Activated CD8-positive, alpha-beta T cell treated with anti-CD3 and anti-CD28 coated beads for 36 hours (primary cell): ENCODE results near the gene TRAM2. TPM values are rescaled to one million over a fixed set of nuclear protein-coding genes. Genes with fewer than 3 reads are reported as not detected.

Source experiments
- ATAC-seq: fragments of 200-7000 bp; cut with Tn5 transposase; one replicate; pipeline ENCODE4 v1.10.0; 2021; ENCODE audit warnings: mild to moderate bottlenecking, moderate library complexity
- CTCF ChIA-PET: fragments of 350-600 bp; sonication (Branson Sonifier 250); formaldehyde crosslinking; loops from one replicate; lab custom pipeline; 2021; ENCODE audit warnings: antibody characterized with exemption; lab: Charles Lee
- POLR2A ChIA-PET: fragments of 350-600 bp; sonication (Branson Sonifier 250); formaldehyde crosslinking; loops from one replicate; lab custom pipeline; 2021; ENCODE audit warnings: antibody characterized with exemption; lab: Charles Lee
- DNase-seq: peaks from one replicate; pipeline ENCODE4 v3.0.0-alpha.2; 2020
- H3K27ac Mint-ChIP-seq: one replicate; pipeline ENCODE4 v1.8.0; 2021; ENCODE audit warnings: mild to moderate bottlenecking, mixed read lengths
- H3K27me3 Mint-ChIP-seq: one replicate; pipeline ENCODE4 v1.8.0; 2021; ENCODE audit warnings: mixed read lengths
- H3K36me3 Mint-ChIP-seq: one replicate; pipeline ENCODE4 v1.8.0; 2021; ENCODE audit warnings: low read depth, mixed read lengths
- H3K4me1 Mint-ChIP-seq: one replicate; pipeline ENCODE4 v1.8.0; 2021; ENCODE audit warnings: low read depth, mixed read lengths
- H3K4me3 Mint-ChIP-seq: one replicate; pipeline ENCODE4 v1.8.0; 2021; ENCODE audit warnings: mild to moderate bottlenecking, moderate library complexity, mixed read lengths
- H3K9me3 Mint-ChIP-seq: one replicate; pipeline ENCODE4 v1.8.0; 2021; ENCODE audit warnings: mixed read lengths
- intact Hi-C: fragments of 100-400 bp; cut with micrococcal nuclease; formaldehyde crosslinking; loops from one replicate; pipeline ENCODE4 v1.10.0; 2022
- total RNA-seq, 2 experiments: library from RNA; stranded (reverse); gene quantifications; one replicate each; pipeline ENCODE4 v1.2.3, GENCODE V29; 2021
- TF ChIP-seq, protein P1 (sequence below): fragments of 200-600 bp; IDR thresholded peaks from one replicate; pipeline ENCODE4 v1.8.0; 2022; ENCODE audit warnings: antibody characterized with exemption, mild to moderate bottlenecking

Gene TRAM2
- total RNA-seq, 2 experiments from 2014 or later = 0.94 to 1.0 TPM

DNA sequence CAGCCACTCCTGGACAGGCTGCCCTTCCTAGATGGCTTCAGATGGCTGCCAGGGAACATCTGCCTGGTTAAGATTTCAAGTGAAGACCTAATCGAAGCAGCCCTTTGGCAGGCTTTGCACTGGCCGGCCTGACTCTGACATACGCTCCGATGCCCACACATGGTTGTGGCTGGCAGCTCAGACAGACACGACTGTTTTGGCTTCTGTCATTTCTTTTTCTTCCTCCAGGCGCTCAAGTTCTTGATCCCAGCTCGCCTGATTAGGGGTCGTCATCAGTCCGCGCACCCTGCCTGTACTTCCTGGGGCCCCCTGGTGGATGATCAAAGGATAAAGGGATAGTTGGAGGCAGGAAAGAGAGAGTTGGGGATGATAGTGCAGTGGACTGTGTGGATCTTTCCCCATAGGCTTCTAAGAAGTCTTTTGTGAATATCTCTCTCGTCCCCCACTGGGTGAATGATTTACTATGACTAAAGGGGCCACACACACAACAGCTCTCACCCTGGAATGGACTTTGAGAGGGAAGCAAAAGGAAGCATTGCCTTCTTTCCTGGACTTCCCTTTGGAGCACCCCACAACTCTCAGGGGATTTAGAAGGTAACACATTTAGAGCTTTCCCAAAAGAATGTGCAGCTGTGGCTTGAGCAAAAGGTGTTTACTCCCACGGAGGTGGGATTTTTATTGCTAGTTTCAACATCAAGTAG lies 21.4 kb upstream of the TRAM2 start:
- H3K4me1 Mint-ChIP-seq = peaks cover 7% of the 10 kb centered on the region
- H3K36me3 Mint-ChIP-seq = no peaks in the 10 kb centered on the region
- intact Hi-C loops = loop anchor here (5.0 kb wide), 1 partner anchor 181 kb away; no protein-coding TSS in a partner anchor
- peak; percentile 76 for ATAC-seq
- H3K4me3 Mint-ChIP-seq = no peak overlapping the region
- peak; percentile 64 for DNase-seq
- TF ChIP-seq, protein P1, sequence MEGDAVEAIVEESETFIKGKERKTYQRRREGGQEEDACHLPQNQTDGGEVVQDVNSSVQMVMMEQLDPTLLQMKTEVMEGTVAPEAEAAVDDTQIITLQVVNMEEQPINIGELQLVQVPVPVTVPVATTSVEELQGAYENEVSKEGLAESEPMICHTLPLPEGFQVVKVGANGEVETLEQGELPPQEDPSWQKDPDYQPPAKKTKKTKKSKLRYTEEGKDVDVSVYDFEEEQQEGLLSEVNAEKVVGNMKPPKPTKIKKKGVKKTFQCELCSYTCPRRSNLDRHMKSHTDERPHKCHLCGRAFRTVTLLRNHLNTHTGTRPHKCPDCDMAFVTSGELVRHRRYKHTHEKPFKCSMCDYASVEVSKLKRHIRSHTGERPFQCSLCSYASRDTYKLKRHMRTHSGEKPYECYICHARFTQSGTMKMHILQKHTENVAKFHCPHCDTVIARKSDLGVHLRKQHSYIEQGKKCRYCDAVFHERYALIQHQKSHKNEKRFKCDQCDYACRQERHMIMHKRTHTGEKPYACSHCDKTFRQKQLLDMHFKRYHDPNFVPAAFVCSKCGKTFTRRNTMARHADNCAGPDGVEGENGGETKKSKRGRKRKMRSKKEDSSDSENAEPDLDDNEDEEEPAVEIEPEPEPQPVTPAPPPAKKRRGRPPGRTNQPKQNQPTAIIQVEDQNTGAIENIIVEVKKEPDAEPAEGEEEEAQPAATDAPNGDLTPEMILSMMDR = peak; percentile 70
- H3K9me3 Mint-ChIP-seq = no peaks in the 10 kb centered on the region
- no peak overlapping the region for H3K27ac Mint-ChIP-seq
- POLR2A ChIA-PET = no interaction called here
- no peaks in the 10 kb centered on the region for H3K27me3 Mint-ChIP-seq
- CTCF ChIA-PET = interaction anchor here (0.6 to 6.0 kb wide), 17 partner anchors 12 to 234 kb away, joined by 3 to 46 read pairs (median 5); partner anchors contain the start of genes EFHC1 and TRAM2

DNA sequence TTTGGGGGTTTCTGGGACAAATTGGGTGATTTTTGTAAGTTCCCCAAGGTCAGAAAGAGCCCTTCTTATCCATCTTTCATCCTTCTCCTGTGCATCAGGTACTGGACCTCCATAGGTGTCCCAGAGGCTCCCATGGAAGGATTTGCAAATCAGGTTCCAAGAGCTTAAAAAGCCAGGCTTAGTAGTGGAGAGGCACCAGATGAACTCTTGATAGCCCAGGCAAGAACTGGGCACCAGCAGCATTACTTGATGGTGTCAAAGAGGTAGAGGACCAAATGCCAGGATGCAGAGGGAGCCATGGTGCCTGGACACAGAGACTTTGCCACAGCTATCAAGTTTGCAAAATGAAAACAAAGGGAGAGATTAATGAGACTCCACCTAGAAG lies 20.9 kb upstream of the TRAM2 start:
- TF ChIP-seq, protein P1 = no peak
- peaks cover 5% of the 10 kb centered on the region for H3K4me1 Mint-ChIP-seq
- H3K27ac Mint-ChIP-seq = no peak overlapping the region
- ChIA-PET CTCF (interaction anchor here (0.8 to 6.0 kb wide), 15 partner anchors 12 to 234 kb away, joined by 3 to 46 read pairs (median 6); partner anchors contain the start of genes EFHC1 and TRAM2), POLR2A (no interaction called here)
- no peak overlapping the region for H3K4me3 Mint-ChIP-seq
- no peaks in the 10 kb centered on the region for H3K9me3 Mint-ChIP-seq
- intact Hi-C loops = loop anchor here (5.0 kb wide), 1 partner anchor 180 kb away; no protein-coding TSS in a partner anchor
- ATAC-seq = peak; percentile 10
- H3K27me3 Mint-ChIP-seq = no peaks in the 10 kb centered on the region
- no peaks in the 10 kb centered on the region for H3K36me3 Mint-ChIP-seq
- no peak for DNase-seq

DNA sequence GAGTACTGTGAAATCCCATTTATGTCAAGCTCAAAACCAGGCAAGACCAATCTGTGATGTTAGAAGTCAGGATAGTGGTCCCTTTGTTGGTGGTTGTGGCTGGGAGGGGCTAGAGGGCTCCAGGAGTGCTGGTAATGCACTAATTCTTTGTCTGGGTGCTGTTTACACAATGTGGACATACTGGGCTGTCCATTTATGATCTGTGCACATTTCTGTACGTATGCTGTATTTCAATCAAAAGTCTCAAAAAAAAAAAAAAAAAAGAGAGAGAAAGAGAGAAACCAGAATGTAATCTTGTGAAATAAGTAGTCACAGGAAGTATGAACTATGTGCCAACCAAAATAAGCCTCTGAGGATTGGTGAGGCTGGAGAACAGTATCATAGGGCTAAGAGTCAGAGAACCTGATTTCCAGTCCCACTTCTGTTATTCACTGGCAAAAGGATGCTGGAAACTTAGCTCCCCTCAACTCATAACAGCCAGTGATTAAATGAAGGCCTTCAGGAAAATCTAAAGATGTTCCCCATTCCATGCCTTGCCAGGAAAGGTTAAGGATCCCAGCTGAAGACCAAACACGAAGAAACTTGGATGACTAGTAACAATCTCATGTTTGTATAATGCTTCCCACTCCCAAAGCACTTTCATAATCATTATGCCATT lies 19.6 kb upstream of the TRAM2 start:
- Mint-ChIP-seq H3K27ac (no peak overlapping the region), H3K9me3 (no peaks in the 10 kb centered on the region), H3K4me1 (peaks cover 5% of the 10 kb centered on the region), H3K27me3 (no peaks in the 10 kb centered on the region), H3K36me3 (no peaks in the 10 kb centered on the region), H3K4me3 (no peak overlapping the region)
- TF ChIP-seq, protein P1 = no peak
- no peak for DNase-seq
- intact Hi-C loops = loop anchor here (5.0 kb wide), 1 partner anchor 179 kb away; no protein-coding TSS in a partner anchor
- ATAC-seq = no peak
- ChIA-PET CTCF (interaction anchor here (0.9 to 6.0 kb wide), 8 partner anchors 14 to 196 kb away, joined by 3 to 46 read pairs (median 9); partner anchors contain the start of genes EFHC1 and TRAM2), POLR2A (no interaction called here)

DNA sequence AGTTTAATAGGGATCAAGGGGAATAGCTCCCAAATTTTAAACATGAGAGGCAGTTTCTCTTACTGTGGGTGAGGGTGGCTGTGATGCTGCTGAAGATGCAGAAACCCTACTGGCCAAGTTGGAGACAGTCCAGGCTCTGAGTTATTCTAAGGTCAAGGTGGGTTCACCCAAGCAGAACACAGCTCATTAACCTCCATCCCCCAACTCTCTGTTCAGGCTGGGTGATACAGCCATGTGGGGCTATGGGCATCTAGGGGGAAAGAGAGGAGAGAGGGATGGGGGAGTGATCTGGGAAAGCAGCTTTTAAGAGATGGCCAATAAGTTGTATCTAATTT lies 18.9 kb upstream of the TRAM2 start:
- ChIA-PET POLR2A (no interaction called here), CTCF (interaction anchor here (1.5 to 6.0 kb wide), 5 partner anchors 12 to 195 kb away, joined by 4 to 46 read pairs (median 11); partner anchors contain the start of gene TRAM2)
- Mint-ChIP-seq H3K4me1 (peaks cover 5% of the 10 kb centered on the region), H3K36me3 (no peaks in the 10 kb centered on the region), H3K9me3 (no peaks in the 10 kb centered on the region), H3K27ac (no peak overlapping the region), H3K27me3 (no peaks in the 10 kb centered on the region), H3K4me3 (no peak overlapping the region)
- DNase-seq = no peak
- TF ChIP-seq, protein P1 = no peak
- intact Hi-C loops = loop anchor here (5.0 kb wide), 1 partner anchor 178 kb away; no protein-coding TSS in a partner anchor
- ATAC-seq = no peak
